GM12878 (cell line): ENCODE data around the gene SPATA32. TPM values are rescaled to one million over a fixed set of nuclear protein-coding genes. Genes with fewer than 3 reads are reported as not detected.

Experiments used
- CREM ChIP-seq: IDR thresholded peaks from 2 replicates; pipeline ENCODE4 v1.6.1; 2014; ENCODE audit warnings: antibody characterized with exemption, low read depth
- EGR1 ChIP-seq, 2 experiments: IDR thresholded peaks; 1 replicate in 1 of 2; 2 replicates in 1 of 2; pipeline ENCODE4 v1.6.1; 2011 to 2012; ENCODE audit warnings: low read depth in 2 of 2, low read length in 2 of 2, borderline replicate concordance in 1 of 2, mild to moderate bottlenecking in 1 of 2, moderate library complexity in 1 of 2
- IRF3 ChIP-seq: fragments of 450-650 bp; IDR thresholded peaks from 2 replicates; pipeline ENCODE4 v1.6.1; 2014; ENCODE audit warnings: mild to moderate bottlenecking
- KDM1A ChIP-seq: fragments of 200-600 bp; sonication (generic); IDR thresholded peaks from 2 replicates; pipeline ENCODE4 v1.6.1; 2016; ENCODE audit warnings: borderline replicate concordance
- MAX ChIP-seq: IDR thresholded peaks from 2 replicates; pipeline ENCODE4 v1.6.1; 2012; ENCODE audit warnings: low read depth, low read length, improper control_type of control experiment
- NFYB ChIP-seq: IDR thresholded peaks from 2 replicates; pipeline ENCODE4 v1.6.1; 2011; ENCODE audit warnings: low read depth, mild to moderate bottlenecking, low read length, improper control_type of control experiment, moderate library complexity; ENCODE audit not compliant: insufficient read depth
- POU2F2 ChIP-seq: IDR thresholded peaks from 3 replicates; pipeline ENCODE4 v1.6.1; 2011; ENCODE audit warnings: low read depth, mild to moderate bottlenecking, low read length, borderline replicate concordance
- PRDM15 ChIP-seq: fragments of 450-650 bp; formaldehyde crosslinking; IDR thresholded peaks from 2 replicates; pipeline ENCODE4 v1.4.0; 2020; ENCODE audit warnings: mild to moderate bottlenecking, moderate library complexity
- RUNX3 ChIP-seq: IDR thresholded peaks from 2 replicates; pipeline ENCODE4 v1.6.1; 2012; ENCODE audit warnings: low read length, inconsistent platforms
- SPI1 ChIP-seq: IDR thresholded peaks from 2 replicates; pipeline ENCODE4 v1.6.1; 2011; ENCODE audit warnings: low read depth, mild to moderate bottlenecking, low read length, moderate library complexity, borderline replicate concordance; ENCODE audit not compliant: insufficient read depth
- TAF1 ChIP-seq: IDR thresholded peaks from 2 replicates; pipeline ENCODE4 v1.6.1; 2011; ENCODE audit warnings: mild to moderate bottlenecking, low read depth, low read length, borderline replicate concordance
- polyA plus RNA-seq, 11 experiments: library from polyadenylated mRNA; depleted of rRNA in 4 of 11; unstranded in 6 of 11; stranded (reverse) in 5 of 11; fragments of >200 nt; fragmentation: Nextera tagmentation in 4 of 11; fragmentation: Illumina TruSeq in 1 of 11; extraction: Ambion mirVana in 4 of 11; extraction: Trizol in 1 of 11; gene quantifications; 1 replicate in 1 of 11; 2 replicates in 10 of 11; pipeline versions ENCODE4 v1.2.1 to v1.2.3, GENCODE V29; 2011 to 2016; ENCODE audit warnings: inconsistent platforms in 2 of 11, missing spikeins in 2 of 11, low read depth in 1 of 11
- total RNA-seq, 4 experiments: library from RNA; depleted of rRNA in 3 of 4; stranded (reverse); fragments of >200 nt in 3 of 4; fragmentation: Illumina TruSeq in 1 of 4; extraction: Trizol in 1 of 4; gene quantifications; 2 replicates each; pipeline versions ENCODE4 v1.2.1 to v1.2.3, GENCODE V29; 2013 to 2021

SPATA32 gene
- total and polyA plus RNA-seq, 10 of the 15 experiments (the other 5 are each of a cell fraction or from before 2014, with no cell fraction given): 0.03 to 0.35 (median 0.11) TPM; not detected in 3

GRCh38 chr17:45227101-45227925 is 34.6 kb downstream of the SPATA32 start (continued):
- TF ChIP-seq CREM: peak; percentile 61; the same call in 1 of the 2 replicates
- TF ChIP-seq EGR1 (IDR thresholded peaks at IDR 0.05; ENCODE audit: borderline replicate concordance in 1 of 2, low read depth in 2 of 2, low read length in 2 of 2): peak in 1 of 2 experiments; percentile 29; a peak in 1 of 3 replicates
- peak; percentile 75 for TF ChIP-seq SPI1
- TF ChIP-seq IRF3: 0 out of 2 replicates have a peak, but pooled peaks have one; percentile 5
- 0 out of 2 replicates have a peak, but pooled peaks have one; percentile 9 for TF ChIP-seq MAX
- no peak for TF ChIP-seq PRDM15 (CRISPR knock-in tag)
- TF ChIP-seq NFYB: no peak
- no peak for TF ChIP-seq KDM1A
- no peak for TF ChIP-seq RUNX3
- TF ChIP-seq TAF1: no peak; the same call in 1 of the 2 replicates
- 0 out of 3 replicates have a peak, but pooled peaks have one; percentile 14 for TF ChIP-seq POU2F2
